AG09319 (cell line): Measurements from ENCODE around the gene EPN3.

Experiments
- DNase-seq: peaks from one replicate; pipeline ENCODE4 v3.0.0-alpha.2; 2010; ENCODE audit warnings: low read depth; ENCODE audit errors: extremely low read depth
- TF ChIP-seq, protein P1 (sequence below): IDR thresholded peaks from 2 replicates; pipeline ENCODE4 v1.5.1; 2011; ENCODE audit warnings: low read depth, mild to moderate bottlenecking, inconsistent platforms, low read length, moderate library complexity

EPN3 gene

DNA sequence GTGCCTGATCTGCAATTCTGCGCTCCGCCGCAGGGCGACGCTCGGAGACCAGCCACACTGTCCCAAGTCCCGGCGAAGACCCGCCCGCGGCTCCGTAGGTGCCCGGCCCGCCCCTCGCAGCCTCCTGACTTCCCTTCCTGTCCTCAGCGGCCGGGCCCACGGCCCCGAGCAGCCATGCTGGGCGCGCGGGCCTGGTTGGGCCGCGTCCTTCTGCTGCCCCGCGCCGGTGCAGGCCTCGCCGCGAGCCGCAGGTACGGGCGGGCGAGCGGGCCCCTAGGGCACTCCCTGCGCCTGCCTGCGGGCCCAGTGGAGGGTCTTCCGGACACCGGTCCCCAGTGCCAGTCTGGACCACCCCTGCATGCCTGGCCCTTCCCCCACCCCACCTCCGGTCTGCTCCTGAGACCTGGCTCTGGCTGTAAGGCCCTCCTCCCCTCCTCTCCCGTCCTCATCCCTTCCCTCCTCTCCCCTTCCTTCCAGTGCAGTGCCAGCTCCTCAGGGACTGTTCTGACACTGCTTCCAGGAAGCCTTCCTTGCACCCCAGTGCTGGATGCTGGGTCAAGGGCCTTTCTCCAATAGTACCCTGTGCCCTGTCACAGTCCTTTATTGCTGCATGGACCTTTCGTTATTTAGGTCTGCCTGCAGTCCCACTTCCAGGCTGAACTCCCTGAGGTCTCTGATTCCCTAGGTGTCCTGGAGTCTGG lies 14.7 kb downstream of the EPN3 start, which contains the start of gene SPATA20:
SPATA20 (plus strand) TSS at position 140 of the 701 bp plus-strand sequence; CDS start at position 175, 35 bp downstream.
- TF ChIP-seq, protein P1, sequence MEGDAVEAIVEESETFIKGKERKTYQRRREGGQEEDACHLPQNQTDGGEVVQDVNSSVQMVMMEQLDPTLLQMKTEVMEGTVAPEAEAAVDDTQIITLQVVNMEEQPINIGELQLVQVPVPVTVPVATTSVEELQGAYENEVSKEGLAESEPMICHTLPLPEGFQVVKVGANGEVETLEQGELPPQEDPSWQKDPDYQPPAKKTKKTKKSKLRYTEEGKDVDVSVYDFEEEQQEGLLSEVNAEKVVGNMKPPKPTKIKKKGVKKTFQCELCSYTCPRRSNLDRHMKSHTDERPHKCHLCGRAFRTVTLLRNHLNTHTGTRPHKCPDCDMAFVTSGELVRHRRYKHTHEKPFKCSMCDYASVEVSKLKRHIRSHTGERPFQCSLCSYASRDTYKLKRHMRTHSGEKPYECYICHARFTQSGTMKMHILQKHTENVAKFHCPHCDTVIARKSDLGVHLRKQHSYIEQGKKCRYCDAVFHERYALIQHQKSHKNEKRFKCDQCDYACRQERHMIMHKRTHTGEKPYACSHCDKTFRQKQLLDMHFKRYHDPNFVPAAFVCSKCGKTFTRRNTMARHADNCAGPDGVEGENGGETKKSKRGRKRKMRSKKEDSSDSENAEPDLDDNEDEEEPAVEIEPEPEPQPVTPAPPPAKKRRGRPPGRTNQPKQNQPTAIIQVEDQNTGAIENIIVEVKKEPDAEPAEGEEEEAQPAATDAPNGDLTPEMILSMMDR, result peak; percentile 98
- peak; percentile 78 for DNase-seq

DNA sequence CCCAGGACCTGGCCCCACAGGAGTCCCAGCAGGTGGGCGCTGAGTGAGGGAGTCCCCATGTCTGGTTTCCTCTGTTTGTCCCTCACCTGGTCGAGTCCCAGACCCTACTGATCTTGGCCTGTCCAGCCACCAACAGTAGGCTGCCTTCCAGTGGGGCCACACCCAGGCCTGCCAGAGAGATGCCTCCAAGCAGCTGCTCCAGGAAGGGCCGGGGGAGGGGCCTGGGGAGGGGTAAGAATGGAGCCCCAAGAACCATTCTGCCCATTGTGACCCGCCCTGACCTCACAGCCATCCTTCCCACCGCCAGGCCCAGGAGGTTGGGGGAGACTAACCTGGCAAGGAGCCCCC lies 15.2 kb downstream of the EPN3 start:
- DNase-seq, result no peak
- TF ChIP-seq, protein P1, result no peak

DNA sequence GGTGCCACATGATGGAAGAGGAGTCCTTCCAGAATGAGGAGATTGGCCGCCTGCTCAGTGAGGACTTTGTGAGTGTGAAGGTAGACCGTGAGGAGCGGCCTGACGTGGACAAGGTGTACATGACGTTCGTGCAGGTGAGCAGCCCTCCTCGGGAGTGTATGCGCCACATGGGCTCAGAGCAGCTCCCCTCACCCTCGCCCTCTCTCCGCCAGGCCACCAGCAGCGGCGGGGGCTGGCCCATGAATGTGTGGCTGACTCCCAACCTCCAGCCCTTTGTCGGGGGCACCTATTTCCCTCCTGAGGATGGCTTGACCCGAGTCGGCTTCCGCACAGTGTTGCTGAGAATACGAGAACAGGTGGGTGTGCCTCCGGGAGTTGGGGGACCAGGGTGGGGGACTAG lies 16.3 kb downstream of the EPN3 start:
- DNase-seq, result no peak
- TF ChIP-seq, protein P1, result no peak

DNA sequence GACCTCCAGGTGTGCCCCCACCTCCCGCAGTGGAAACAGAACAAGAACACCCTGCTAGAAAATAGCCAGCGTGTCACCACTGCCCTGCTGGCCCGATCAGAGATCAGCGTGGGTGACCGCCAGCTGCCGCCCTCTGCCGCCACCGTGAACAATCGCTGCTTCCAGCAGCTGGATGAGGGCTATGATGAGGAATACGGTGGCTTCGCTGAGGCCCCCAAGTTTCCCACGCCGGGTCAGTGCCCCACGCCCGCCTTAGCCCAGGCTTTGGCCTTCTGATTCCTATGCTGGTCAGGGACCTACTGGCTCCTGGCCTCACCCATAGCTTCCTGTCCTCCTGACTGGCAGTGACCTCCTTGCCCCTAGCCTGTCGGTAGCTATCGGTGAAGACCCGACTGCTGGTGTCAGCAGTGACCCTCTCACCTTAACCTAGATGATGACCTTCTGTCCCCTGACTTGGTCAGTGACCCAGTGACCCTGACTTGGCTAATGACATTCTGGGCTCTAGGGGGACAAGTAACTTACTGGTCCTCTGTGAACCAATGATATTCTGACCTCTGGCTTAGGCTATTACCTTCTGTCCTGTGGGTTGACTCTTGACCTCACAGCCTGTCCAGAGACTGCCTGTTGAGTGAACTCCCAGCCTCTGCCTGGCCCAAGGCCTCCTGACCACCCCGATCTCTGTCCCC lies 16.9 kb downstream of the EPN3 start:
- TF ChIP-seq, protein P1, result no peak
- DNase-seq, result no peak

DNA sequence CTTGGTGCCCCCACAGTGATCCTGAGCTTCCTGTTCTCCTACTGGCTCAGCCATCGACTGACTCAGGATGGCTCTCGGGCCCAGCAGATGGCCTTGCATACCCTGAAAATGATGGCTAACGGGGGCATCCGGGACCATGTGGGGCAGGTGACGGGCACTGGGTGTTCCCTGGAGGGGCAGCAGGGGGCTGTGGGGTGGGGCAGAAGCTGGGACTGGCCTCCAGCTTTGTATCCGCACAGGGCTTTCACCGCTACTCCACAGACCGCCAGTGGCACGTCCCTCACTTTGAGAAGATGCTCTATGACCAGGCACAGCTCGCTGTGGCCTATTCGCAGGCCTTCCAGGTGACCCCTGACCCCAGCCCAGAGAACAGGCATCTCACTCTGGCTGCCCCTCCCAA lies 17.4 kb downstream of the EPN3 start:
- TF ChIP-seq, protein P1, result no peak
- no peak for DNase-seq

DNA sequence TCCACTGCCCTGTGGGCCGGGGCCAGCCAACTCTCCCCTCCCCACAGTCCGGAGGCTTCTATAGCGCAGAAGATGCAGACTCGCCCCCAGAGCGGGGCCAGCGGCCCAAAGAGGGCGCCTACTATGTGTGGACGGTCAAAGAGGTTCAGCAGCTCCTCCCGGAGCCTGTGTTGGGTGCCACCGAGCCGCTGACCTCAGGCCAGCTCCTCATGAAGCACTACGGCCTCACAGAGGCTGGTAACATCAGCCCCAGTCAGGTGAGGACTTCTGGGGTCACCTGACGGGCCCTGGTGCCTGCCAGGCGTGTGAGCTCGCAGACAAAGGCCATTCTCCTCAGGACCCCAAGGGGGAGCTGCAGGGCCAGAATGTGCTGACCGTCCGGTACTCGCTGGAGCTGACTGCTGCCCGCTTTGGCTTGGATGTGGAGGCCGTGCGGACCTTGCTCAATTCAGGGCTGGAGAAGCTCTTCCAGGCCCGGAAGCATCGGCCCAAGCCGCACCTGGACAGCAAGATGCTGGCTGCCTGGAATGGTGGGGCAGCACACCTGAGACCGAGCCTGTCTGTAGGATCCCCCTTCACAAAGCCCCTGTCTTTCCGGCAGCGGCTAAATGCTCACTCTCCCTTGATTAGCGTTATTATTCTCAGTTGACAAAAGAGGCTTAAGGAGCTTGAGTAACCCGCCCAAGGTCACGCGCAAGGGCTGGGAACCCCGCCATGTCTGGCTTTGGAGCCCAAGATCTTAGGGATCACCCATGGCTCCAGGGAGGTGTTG lies 18.3 kb downstream of the EPN3 start:
- TF ChIP-seq, protein P1, result peak; percentile 94

DNA sequence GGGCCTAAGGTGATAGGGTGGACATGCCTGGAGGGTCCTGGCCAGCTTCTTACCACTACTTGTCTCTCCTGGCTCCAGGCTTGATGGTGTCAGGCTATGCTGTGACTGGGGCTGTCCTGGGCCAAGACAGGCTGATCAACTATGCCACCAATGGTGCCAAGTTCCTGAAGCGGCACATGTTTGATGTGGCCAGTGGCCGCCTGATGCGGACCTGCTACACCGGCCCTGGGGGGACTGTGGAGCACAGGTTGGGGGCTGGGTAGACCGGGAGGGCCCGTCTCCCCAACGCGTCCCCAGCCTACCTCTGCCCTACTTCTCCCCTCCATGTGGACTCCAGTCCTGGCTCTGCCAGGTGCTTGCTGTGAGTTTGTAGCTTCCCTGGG lies 18.9 kb downstream of the EPN3 start:
- TF ChIP-seq, protein P1, result no peak
- no peak for DNase-seq

More for the DNA sequence above, 18.3 kb downstream of the EPN3 start:
- DNase-seq, result peak; percentile 79
